HG03175 (cell line): ENCODE measurements around the gene PGM1.

Source experiments
- ATAC-seq: cut with Tn5 transposase; IDR thresholded peaks from one replicate; pipeline ENCODE4 v1.9.1; 2021; ENCODE audit warnings: mild to moderate bottlenecking, moderate library complexity; ENCODE audit not compliant: unreplicated experiment

Gene PGM1

DNA sequence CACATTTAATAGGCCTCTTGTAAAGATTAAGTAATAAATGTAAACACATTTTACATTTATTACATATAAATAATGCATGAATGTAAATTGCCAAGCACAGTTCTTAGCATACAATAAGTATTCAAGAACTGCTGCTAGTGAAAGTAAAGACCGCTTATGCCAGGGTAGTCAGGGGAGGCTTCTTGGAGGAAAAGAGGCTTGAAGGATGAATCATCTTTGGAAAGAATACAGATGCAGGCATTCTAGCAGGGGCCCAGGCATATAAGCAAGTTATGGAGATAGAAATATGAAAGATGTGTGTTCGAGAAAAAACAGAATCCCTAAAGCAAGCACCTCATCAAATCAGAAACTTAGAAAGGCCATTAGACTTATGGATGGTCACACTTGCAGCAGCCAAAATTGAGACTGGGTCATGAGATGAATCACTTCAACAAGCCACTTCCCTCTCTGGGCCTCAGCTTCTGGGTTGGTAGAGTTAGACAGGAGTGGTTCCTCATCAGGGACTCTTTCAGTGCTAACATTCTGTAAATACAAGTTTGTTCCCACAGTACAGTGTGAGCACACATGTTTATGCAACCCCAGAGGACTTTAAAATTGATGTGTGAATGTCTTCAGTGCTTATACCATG, 100.8 kb downstream of the PGM1 start:
- ATAC-seq: peak; percentile 73

DNA sequence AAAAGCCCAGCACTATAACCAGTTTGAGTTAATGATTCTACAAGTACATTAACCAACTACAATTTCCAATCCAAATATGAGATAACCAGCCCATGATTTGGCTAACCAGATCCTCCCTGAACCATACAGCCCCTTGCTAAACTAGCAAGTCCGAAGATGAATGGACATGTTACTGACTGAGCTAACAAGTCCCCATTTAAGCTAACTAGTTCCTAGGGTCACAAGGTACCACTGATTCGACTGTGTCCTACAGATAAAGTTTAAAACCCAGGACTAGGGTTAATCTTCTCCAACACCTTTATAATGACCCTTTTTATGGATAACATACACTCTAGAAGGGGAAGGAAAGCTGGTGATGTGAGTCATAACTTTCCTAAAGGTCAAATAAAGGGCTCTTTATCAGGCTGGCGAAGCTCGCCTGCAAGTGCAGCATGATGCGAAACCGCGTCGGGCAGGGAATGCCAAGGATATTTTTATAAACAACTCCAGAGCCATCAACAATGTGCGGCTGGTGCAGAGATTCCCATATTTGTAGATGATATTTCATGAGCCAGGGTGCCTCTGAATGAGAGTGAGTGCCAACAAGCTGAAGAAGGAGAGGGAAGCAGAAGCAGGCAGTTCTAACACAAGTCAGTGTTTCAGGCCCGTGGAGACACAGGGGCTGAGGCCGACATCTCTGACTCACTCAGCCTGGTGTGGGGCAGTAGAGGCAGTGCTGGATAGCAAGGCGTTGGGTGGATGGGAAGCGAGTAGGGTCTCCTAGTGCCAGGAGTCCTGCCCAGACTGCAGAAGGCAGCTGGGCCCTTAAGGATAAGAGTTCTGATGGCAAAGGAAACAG, 105.0 kb downstream of the PGM1 start:
- ATAC-seq: no peak

DNA sequence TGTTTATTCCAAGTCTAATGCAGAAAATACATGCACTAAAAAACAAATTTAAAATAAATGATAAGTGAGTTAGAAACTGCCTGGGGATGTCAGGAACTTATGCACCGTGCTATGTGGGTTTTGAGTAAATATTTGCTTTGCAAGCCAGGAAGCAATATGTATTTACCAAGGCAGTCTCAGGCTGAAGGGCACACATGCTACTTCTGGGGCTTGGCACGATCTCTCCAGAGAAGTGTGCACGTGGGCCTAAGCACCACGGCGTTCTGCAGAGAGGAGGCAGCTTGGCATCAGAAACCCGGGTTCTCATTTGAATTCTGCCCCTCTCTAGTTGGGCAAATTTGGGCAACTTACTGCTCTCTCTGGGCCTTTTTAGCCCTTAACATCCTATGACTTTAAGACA, 108.0 kb downstream of the PGM1 start:
- no peak for ATAC-seq

DNA sequence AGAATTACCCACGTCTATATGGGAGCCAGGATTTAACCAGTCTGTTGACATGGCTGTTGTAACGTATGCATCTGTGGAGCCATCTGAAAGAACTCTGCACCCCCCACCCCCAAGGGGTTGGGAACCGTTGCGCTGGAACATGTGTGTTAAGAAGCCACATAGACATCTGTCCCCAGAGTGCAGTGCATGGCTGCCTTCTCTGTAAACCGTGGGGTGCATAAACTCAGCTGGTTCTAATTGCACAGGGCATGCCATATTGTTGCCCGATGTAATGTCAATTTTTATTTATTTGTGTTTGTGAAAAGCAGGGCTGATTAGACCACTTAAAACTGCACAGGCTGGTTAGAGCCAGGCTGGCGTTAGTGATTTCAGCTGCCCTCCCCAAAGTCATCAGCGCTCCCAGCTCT, 110.5 kb downstream of the PGM1 start:
- ATAC-seq: no peak

DNA sequence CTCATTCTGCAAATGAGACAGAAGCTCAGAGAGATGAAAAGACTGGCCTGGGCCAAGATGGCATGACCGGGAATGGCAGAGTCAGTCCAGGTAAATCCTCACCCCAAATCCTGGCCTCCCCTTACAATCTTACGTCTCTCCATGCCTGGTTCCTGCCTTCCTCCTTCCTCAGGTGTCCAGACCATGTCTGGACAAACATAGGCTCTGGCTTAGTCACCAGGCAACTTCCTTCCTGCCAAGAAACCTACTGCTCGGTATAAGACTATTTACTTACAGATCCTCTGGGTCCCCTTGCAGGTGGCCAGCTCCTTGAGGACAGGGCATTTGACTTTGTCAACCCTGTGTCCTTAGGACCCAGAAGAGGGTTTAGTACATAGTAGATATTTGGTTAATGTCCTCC, 111.2 kb downstream of the PGM1 start:
- ATAC-seq: no peak

DNA sequence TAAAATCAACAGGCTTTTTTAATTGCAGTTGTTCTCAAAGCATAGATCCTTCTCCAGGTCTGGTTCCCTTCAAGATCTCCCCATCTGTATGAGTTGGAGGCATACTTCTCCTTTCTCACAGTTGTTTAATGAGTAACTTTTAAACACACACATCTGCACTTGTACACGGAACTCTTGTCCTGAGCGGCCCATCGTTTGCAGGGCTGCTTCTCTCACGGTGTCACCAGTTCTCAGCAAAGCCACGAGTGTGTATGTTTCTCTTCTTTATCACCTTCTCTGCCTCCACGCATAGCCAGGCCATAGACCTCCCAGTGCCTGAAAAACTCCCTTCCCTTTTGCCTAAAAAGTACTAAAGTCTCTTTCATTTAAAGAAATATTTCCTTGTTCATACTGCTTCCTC, 111.9 kb downstream of the PGM1 start:
- peak; percentile 88 for ATAC-seq

DNA sequence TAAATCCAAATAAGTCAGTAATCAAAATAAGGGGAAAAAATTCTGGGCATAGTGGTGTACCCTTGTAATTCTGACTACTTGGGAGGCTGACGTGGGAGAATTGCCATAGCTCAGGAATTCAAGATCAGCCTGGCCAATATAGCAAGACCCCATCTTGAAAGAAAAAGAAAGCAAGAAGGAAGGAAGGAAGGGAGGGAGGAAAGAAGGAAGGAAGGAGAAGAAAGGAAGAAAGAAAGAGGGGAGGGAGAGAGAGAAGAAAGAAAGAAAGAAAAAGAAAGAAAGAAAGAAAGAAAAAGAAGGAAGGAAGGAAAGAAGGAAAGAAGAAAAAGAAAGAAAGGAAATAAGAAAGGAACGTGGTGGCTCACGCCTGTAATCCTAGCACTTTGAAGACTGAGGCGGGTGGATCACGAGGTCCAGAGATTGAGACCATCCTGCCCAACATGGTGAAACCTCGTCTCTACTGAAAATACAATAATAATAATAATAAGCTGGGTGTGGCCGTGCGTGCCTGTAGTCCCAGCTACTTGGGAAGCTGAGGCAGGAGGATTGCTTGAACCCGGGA, 116.1 kb downstream of the PGM1 start:
- ATAC-seq: no peak
